ENCODE measurements around the gene IFIT5.

GRCh38 chr10:89454561-89455347, 40.4 kb downstream of the IFIT5 start:
- TF ChIP-seq POLR2A (IDR thresholded peaks at IDR 0.05) (no peak), CTCF (IDR thresholded peaks at IDR 0.05) (no peak), EP300 (IDR thresholded peaks at IDR 0.05) (no peak), POLR2AphosphoS5 (IDR thresholded peaks at IDR 0.05) (no peak)
